Transverse colon (tissue), 4 donors: ENCODE data around the gene TAS1R1. TPM values are rescaled to one million over a fixed set of nuclear protein-coding genes. Genes with fewer than 3 reads are reported as not detected.

Experiments used
- DNase-seq: peaks from one replicate; pipeline ENCODE4 v3.0.0-alpha.2; 2019
- H3K27ac ChIP-seq, 4 donors: fragments of 200-600 bp; sonication (generic); 2 replicates each; pipeline ENCODE4 v1.5.1; 2016 to 2018; ENCODE audit warnings: inconsistent platforms in 4 of 4
- H3K27me3 ChIP-seq: fragments of 200-600 bp; sonication (generic); 2 replicates; pipeline ENCODE4 v1.5.1; 2017; ENCODE audit warnings: inconsistent platforms
- H3K36me3 ChIP-seq, 4 donors: fragments of 200-600 bp; sonication (generic); 2 replicates each; pipeline ENCODE4 v1.5.1; 2017 to 2019; ENCODE audit warnings: inconsistent platforms in 4 of 4
- H3K4me1 ChIP-seq, 4 donors: fragments of 200-600 bp; sonication (generic); 2 replicates each; pipeline ENCODE4 v1.5.1; 2017 to 2020; ENCODE audit warnings: inconsistent platforms in 4 of 4
- H3K4me3 ChIP-seq, 4 donors: fragments of 200-600 bp; sonication (generic); 1 replicate in 1 of 4; 2 replicates in 3 of 4; pipeline versions ENCODE4 v1.5.1 to v1.6.1; 2017 to 2019; ENCODE audit warnings: inconsistent platforms in 4 of 4
- H3K9me3 ChIP-seq, 2 donors: fragments of 200-600 bp; sonication (generic); 2 replicates each; pipeline ENCODE4 v1.5.1; 2017 to 2019; ENCODE audit warnings: inconsistent platforms in 2 of 2
- CTCF ChIP-seq, 5 experiments: fragments of 200-600 bp in 3 of 5; fragments of 450-650 bp in 2 of 5; sonication (generic) in 3 of 5; IDR thresholded peaks; 1 replicate in 2 of 5; 2 replicates in 3 of 5; pipeline ENCODE4 v1.5.1; 2016 to 2017; ENCODE audit warnings: antibody characterized with exemption in 5 of 5, inconsistent platforms in 3 of 5, mild to moderate bottlenecking in 2 of 5, moderate library complexity in 1 of 5
- EP300 ChIP-seq: sonication (generic); formaldehyde crosslinking; IDR thresholded peaks from one replicate; pipeline ENCODE4 v1.6.1; 2017; ENCODE audit warnings: antibody characterized with exemption, low read depth
- POLR2A ChIP-seq: fragments of 450-650 bp; IDR thresholded peaks from one replicate; pipeline ENCODE4 v1.6.1; 2016; ENCODE audit warnings: antibody characterized with exemption, mild to moderate bottlenecking, moderate library complexity
- POLR2AphosphoS5 ChIP-seq, 3 donors: sonication (generic); formaldehyde crosslinking; IDR thresholded peaks; one replicate each; pipeline ENCODE4 v1.6.1; 2016; ENCODE audit warnings: antibody characterized with exemption in 3 of 3
- WGBS, 2 donors: methylation state at CpG; one replicate each; pipeline ENCODE4 v1.1.5; 2018; ENCODE audit warnings: low coverage in 1 of 2; 5-methylcytosine and 5-hydroxymethylcytosine counted together
- in situ Hi-C, 4 donors: fragments of 200-750 bp; cut with MboI; loops; one replicate each; pipeline versions ENCODE4 v1.15.0 to v1.15.1; 2017; ENCODE audit warnings: low sequenced_read_pairs in 3 of 4, low pct_ligation_motif_present in 1 of 4, low pct_unique_long_range_greater_than_20kb in 1 of 4
- intact Hi-C: fragments of 100-400 bp; cut with DNase I; formaldehyde crosslinking; loops from one replicate; pipeline ENCODE4 v1.15.1; 2023; ENCODE audit warnings: low total_unique reads
- total RNA-seq, 4 donors: library from RNA; depleted of rRNA; stranded (reverse); fragments of >200 nt; gene quantifications; one replicate each; pipeline ENCODE4 v1.1.0, GENCODE V29; 2016

The TAS1R1 gene
- total RNA-seq, 4 donors from 2014 or later, result 0.48 TPM; not detected in 3

GRCh38 chr1:6560267-6560666 is 5.2 kb downstream of the TAS1R1 start:
- intact Hi-C loops, result no loop called here
- no peak overlapping the region for H3K4me3 ChIP-seq
- no peaks in the 10 kb centered on the region for H3K27me3 ChIP-seq
- no peaks in the 10 kb centered on the region for H3K36me3 ChIP-seq
- WGBS, 2 donors, result 61 to 73% methylated on average over 3 to 9 of the region's 9 CpGs
- H3K4me1 ChIP-seq, result peaks cover 0 to 3% (median under 1%) of the 10 kb centered on the region in 4 donors
- H3K9me3 ChIP-seq, result no peaks in the 10 kb centered on the region
- no peak for TF ChIP-seq CTCF (IDR thresholded peaks at IDR 0.05)
- no peak for TF ChIP-seq POLR2A
- TF ChIP-seq EP300, result no peak
- TF ChIP-seq POLR2AphosphoS5 (IDR thresholded peaks at IDR 0.05), result no peak
- in situ Hi-C loops, result no loop called here
- H3K27ac ChIP-seq, result no peak overlapping the region
- no peak for DNase-seq

GRCh38 chr1:6569033-6569432 is 13.9 kb downstream of the TAS1R1 start:
- in situ Hi-C loops, result no loop called here
- 84 to 93% methylated on average over 6 to 11 of the region's 11 CpGs for WGBS, 2 donors
- H3K27me3 ChIP-seq, result peaks cover 5% of the 10 kb centered on the region
- no peaks in the 10 kb centered on the region for H3K36me3 ChIP-seq
- H3K27ac ChIP-seq, result no peak overlapping the region
- no peak for DNase-seq
- H3K4me3 ChIP-seq, result no peak overlapping the region
- no peaks in the 10 kb centered on the region for H3K9me3 ChIP-seq
- intact Hi-C loops, result no loop called here
- TF ChIP-seq POLR2AphosphoS5 (IDR thresholded peaks at IDR 0.05), result no peak
- TF ChIP-seq CTCF (IDR thresholded peaks at IDR 0.05), result no peak
- TF ChIP-seq EP300, result no peak
- TF ChIP-seq POLR2A, result no peak
- no peaks in the 10 kb centered on the region for H3K4me1 ChIP-seq

GRCh38 chr1:6570100-6570499 is 15.0 kb downstream of the TAS1R1 start:
- no peak for DNase-seq
- no peaks in the 10 kb centered on the region for H3K4me1 ChIP-seq
- no peaks in the 10 kb centered on the region for H3K36me3 ChIP-seq
- intact Hi-C loops (no loop called here), in situ Hi-C loops (loop anchor here in 1 of 4 donors (10.0 kb wide), 1 partner anchor 55 kb away; the partner anchor contains the start of gene THAP3)
- H3K27me3 ChIP-seq, result peaks cover 5% of the 10 kb centered on the region
- no peak overlapping the region for H3K27ac ChIP-seq
- WGBS, 2 donors, result 17 to 55% methylated on average over 2 to 3 of the region's 3 CpGs
- H3K4me3 ChIP-seq, result no peak overlapping the region
- H3K9me3 ChIP-seq, result no peaks in the 10 kb centered on the region
- no peak for TF ChIP-seq EP300
- TF ChIP-seq POLR2A, result no peak
- TF ChIP-seq POLR2AphosphoS5 (IDR thresholded peaks at IDR 0.05), result no peak
- TF ChIP-seq CTCF (IDR thresholded peaks at IDR 0.05), result no peak

DNA sequence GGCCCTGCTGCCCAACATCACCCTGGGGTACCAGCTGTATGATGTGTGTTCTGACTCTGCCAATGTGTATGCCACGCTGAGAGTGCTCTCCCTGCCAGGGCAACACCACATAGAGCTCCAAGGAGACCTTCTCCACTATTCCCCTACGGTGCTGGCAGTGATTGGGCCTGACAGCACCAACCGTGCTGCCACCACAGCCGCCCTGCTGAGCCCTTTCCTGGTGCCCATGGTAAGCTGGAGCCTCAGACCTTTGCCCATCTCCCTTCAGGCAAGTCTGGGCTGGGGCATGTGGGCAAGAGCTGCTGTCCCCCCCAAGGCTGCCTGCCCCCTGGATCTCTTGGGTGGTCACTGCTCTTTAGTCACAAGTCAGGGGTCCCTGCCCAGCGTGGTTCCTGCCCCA is 15.9 kb downstream of the TAS1R1 start:
- no peak for TF ChIP-seq CTCF (IDR thresholded peaks at IDR 0.05)
- TF ChIP-seq EP300, result no peak
- TF ChIP-seq POLR2AphosphoS5 (IDR thresholded peaks at IDR 0.05), result no peak
- no peak for TF ChIP-seq POLR2A
- no peaks in the 10 kb centered on the region for H3K27me3 ChIP-seq
- intact Hi-C loops (no loop called here), in situ Hi-C loops (loop anchor here in 1 of 4 donors (10.0 kb wide), 1 partner anchor 54 kb away; the partner anchor contains the start of gene THAP3)
- WGBS, 2 donors, result 69% methylated on average over 5 of the region's 5 CpGs; no CpG with 5 or more reads in 1 of the 2 donors
- no peak overlapping the region for H3K4me3 ChIP-seq
- no peak overlapping the region for H3K27ac ChIP-seq
- no peaks in the 10 kb centered on the region for H3K36me3 ChIP-seq
- H3K9me3 ChIP-seq, result no peaks in the 10 kb centered on the region
- H3K4me1 ChIP-seq, result no peaks in the 10 kb centered on the region
- no peak for DNase-seq
